Activated CD8-positive, alpha-beta T cell treated with anti-CD3 and anti-CD28 coated beads, Interleukin-2, amount 10 ng/mL, durations not matched to agents 7 days and 5 days (primary cell): ENCODE data around the gene RNF112. TPM values are rescaled to one million over a fixed set of nuclear protein-coding genes. Genes with fewer than 3 reads are reported as not detected.
"Not testable (repeated sequence)": the region's sequence is repeated elsewhere in the genome, so short reads cannot be mapped to it uniquely, and the experiment has no call there.

Experiments
- ATAC-seq: fragments of 150-1000 bp; cut with Tn5 transposase; one replicate; pipeline ENCODE4 v1.10.0; 2021; ENCODE audit warnings: moderate library complexity
- CTCF ChIA-PET: fragments of 350-600 bp; sonication (Branson Sonifier 250); formaldehyde crosslinking; loops from one replicate; lab custom pipeline; 2021; ENCODE audit warnings: antibody characterized with exemption; lab: Charles Lee
- POLR2A ChIA-PET: fragments of 350-600 bp; sonication (Branson Sonifier 250); formaldehyde crosslinking; loops from one replicate; lab custom pipeline; 2021; ENCODE audit warnings: antibody characterized with exemption; lab: Charles Lee
- DNase-seq: peaks from one replicate; pipeline ENCODE4 v3.0.0-alpha.2; 2020
- H3K27ac Mint-ChIP-seq: one replicate; pipeline ENCODE4 v1.8.0; 2021; ENCODE audit warnings: mild to moderate bottlenecking, mixed read lengths
- H3K27me3 Mint-ChIP-seq: one replicate; pipeline ENCODE4 v1.8.0; 2021; ENCODE audit warnings: low read depth, mixed read lengths
- H3K36me3 Mint-ChIP-seq: one replicate; pipeline ENCODE4 v1.8.0; 2021; ENCODE audit warnings: low read depth, mixed read lengths
- H3K4me1 Mint-ChIP-seq: one replicate; pipeline ENCODE4 v1.8.0; 2021; ENCODE audit warnings: low read depth, mixed read lengths
- H3K4me3 Mint-ChIP-seq: one replicate; pipeline ENCODE4 v1.8.0; 2021; ENCODE audit warnings: mild to moderate bottlenecking, mixed read lengths
- H3K9me3 Mint-ChIP-seq: one replicate; pipeline ENCODE4 v1.8.0; 2022; ENCODE audit warnings: mixed read lengths; ENCODE audit not compliant: insufficient read depth
- total RNA-seq, 2 experiments: library from RNA; stranded (reverse); gene quantifications; one replicate each; pipeline ENCODE4 v1.2.3, GENCODE V29; 2021

The RNF112 gene
- total RNA-seq, 2 experiments from 2014 or later = 0.34 TPM; not detected in 1

GRCh38 chr17:19421926-19422325, 10.9 kb downstream of the RNF112 start:
- POLR2A ChIA-PET = no interaction called here
- CTCF ChIA-PET = no interaction called here
- H3K27ac Mint-ChIP-seq = no peak overlapping the region
- no peaks in the 10 kb centered on the region for H3K9me3 Mint-ChIP-seq
- no peaks in the 10 kb centered on the region for H3K36me3 Mint-ChIP-seq
- H3K4me1 Mint-ChIP-seq = peaks cover 4% of the 10 kb centered on the region
- H3K27me3 Mint-ChIP-seq = peaks cover 16% of the 10 kb centered on the region
- ATAC-seq (no peak), DNase-seq (no peak)
- H3K4me3 Mint-ChIP-seq = no peak overlapping the region

DNA sequence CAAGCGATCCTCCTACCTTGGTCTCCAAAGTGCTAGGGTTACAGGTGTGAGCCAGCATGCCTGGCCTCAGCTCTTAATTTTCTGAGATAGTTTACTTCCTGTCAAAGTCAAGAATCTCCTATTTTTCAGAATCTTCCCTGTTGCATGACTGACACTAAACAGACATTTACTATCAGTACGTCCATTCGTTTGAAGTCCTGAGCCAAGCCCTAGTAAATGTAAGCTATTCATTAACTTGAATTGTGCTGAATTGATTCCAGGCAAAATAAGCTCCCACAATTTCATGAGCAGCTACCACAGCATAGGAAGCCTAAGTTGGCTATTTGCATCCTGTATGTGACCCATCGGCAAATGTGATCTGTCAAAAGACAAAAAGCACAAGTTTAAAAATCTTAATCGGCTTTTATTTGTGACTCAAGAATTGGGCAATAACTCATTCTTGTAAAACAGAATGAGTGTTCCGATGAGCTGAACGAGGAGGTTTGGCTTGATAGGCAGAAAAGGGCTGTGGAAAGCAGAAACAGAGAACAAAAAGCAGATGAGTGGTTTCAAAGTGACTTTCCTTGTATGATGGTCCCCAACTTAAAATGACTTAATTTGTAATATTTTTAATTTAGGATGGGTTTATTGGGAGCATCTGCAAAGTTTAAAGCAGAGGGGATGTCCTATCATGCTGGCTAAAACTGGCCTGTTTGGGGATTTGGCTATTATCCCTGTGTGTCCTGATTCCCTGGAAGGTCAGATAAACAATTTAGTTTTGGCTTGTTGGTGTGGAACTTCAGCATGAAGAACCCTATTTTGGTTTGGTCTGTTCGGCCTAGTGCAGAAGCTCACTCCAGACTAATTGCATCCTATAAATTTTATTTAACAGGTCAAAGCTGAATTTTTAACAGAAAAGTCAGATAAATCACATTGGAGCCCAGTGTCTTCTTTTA, 14.2 kb downstream of the RNF112 start:
- CTCF ChIA-PET = interaction anchor here (1.0 to 2.9 kb wide), 2 partner anchors 11 to 62 kb away, joined by 3 to 11 read pairs; partner anchors contain the start of gene B9D1

GRCh38 chr17:19426631-19427030, 15.6 kb downstream of the RNF112 start:
- ChIA-PET POLR2A (no interaction called here), CTCF (no interaction called here)
- Mint-ChIP-seq H3K27ac (no peak overlapping the region), H3K27me3 (peaks cover 18% of the 10 kb centered on the region), H3K36me3 (no peaks in the 10 kb centered on the region), H3K9me3 (no peaks in the 10 kb centered on the region), H3K4me3 (no peak overlapping the region), H3K4me1 (no peaks in the 10 kb centered on the region)
- no peak for DNase-seq
- no peak for ATAC-seq

More for the DNA sequence above, 14.2 kb downstream of the RNF112 start:
- Mint-ChIP-seq H3K4me3 (no peak overlapping the region), H3K9me3 (no peaks in the 10 kb centered on the region), H3K27ac (no peak overlapping the region), H3K4me1 (no peaks in the 10 kb centered on the region), H3K27me3 (peaks cover 20% of the 10 kb centered on the region), H3K36me3 (no peaks in the 10 kb centered on the region)
- DNase-seq (no peak), ATAC-seq (no peak)
- POLR2A ChIA-PET = interaction anchor here (0.6 kb wide), 1 partner anchor 34 kb away, joined by 4 read pairs; no protein-coding TSS in a partner anchor

- CTCF ChIA-PET = no interaction called here
These were observed 20.7 kb downstream of the RNF112 start for GRCh38 chr17:19431691-19432090.

GRCh38 chr17:19433255-19433654, 22.2 kb downstream of the RNF112 start:
- peaks cover 15% of the 10 kb centered on the region for H3K27me3 Mint-ChIP-seq
- H3K9me3 Mint-ChIP-seq = no peaks in the 10 kb centered on the region
- ATAC-seq = no peak
- no peak for DNase-seq
- ChIA-PET POLR2A (no interaction called here), CTCF (interaction anchor here (1.0 to 2.8 kb wide), 5 partner anchors 10 to 333 kb away, joined by 3 to 12 read pairs (median 4); partner anchors contain the start of gene B9D1)
- no peaks in the 10 kb centered on the region for H3K4me1 Mint-ChIP-seq
- no peaks in the 10 kb centered on the region for H3K36me3 Mint-ChIP-seq
- no peak overlapping the region for H3K27ac Mint-ChIP-seq
- no peak overlapping the region for H3K4me3 Mint-ChIP-seq

More at GRCh38 chr17:19431691-19432090, 20.7 kb downstream of the RNF112 start:
- Mint-ChIP-seq H3K27me3 (peaks cover 12% of the 10 kb centered on the region), H3K4me3 (no peak overlapping the region), H3K4me1 (no peaks in the 10 kb centered on the region), H3K27ac (no peak overlapping the region), H3K9me3 (no peaks in the 10 kb centered on the region), H3K36me3 (no peaks in the 10 kb centered on the region)
- POLR2A ChIA-PET = no interaction called here
- DNase-seq = no peak
- no peak for ATAC-seq

DNA sequence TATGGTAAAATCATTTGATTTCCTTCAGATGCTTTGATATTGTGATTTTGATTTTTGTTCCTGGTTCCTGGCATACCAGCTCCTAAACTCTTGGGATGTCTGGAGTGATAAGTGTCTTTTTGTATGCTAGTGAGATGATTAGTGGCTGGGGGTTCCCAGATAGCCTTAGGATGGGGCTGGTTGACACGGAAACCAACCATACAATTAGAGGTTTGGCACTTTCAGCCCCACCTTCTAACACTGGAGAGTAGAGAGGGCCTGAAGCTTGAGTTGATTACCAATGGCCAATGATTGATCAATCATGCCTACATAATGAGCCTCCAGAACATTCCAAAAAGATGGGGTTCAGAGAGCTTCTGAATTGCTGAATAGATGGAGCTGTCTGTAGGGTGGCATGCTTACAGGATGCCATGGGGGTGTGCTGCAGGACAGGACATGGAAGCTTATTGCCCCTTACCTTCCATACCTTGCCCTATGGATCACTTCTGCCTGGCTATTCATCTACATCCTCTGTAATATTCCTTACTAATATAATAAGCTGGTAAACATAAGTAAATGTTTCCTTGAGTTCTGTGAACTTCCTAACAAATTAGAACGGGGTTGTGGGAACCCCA, 22.8 kb downstream of the RNF112 start:
- CTCF ChIA-PET = interaction anchor here (1.2 to 2.8 kb wide), 4 partner anchors 10 to 332 kb away, joined by 3 to 12 read pairs (median 4); partner anchors contain the start of gene B9D1
- Mint-ChIP-seq H3K9me3 (no peaks in the 10 kb centered on the region), H3K27ac (no peak overlapping the region), H3K27me3 (peaks cover 20% of the 10 kb centered on the region), H3K4me3 (no peak overlapping the region), H3K4me1 (no peaks in the 10 kb centered on the region), H3K36me3 (no peaks in the 10 kb centered on the region)
- DNase-seq = no peak
- POLR2A ChIA-PET = no interaction called here
- ATAC-seq = no peak

DNA sequence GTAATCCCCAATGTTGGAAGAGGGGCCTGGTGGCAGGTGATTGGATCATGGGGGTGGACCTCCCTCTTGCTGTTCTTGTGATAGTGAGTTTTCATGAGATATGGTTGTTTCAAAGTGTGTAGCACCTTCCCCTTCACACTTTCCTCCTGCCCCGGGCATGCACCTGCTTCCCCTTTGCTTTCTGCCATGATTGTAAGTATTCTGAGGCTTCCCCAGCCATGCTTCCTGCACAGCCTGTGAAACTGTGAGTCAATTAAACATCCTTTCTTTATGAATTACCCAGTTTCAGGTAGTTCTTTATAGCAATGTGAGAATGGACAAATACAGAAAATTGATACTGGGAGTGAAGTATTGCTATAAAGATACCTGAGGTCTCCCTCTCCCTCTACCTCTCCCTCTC, 29.4 kb downstream of the RNF112 start:
- CTCF ChIA-PET = no interaction called here
- H3K4me1 Mint-ChIP-seq = no peaks in the 10 kb centered on the region
- H3K4me3 Mint-ChIP-seq = no peak overlapping the region
- no peak overlapping the region for H3K27ac Mint-ChIP-seq
- POLR2A ChIA-PET = no interaction called here
- peaks cover 26% of the 10 kb centered on the region for H3K27me3 Mint-ChIP-seq
- H3K36me3 Mint-ChIP-seq = no peaks in the 10 kb centered on the region
- DNase-seq = no peak
- no peak for ATAC-seq
- peaks cover 3% of the 10 kb centered on the region for H3K9me3 Mint-ChIP-seq

DNA sequence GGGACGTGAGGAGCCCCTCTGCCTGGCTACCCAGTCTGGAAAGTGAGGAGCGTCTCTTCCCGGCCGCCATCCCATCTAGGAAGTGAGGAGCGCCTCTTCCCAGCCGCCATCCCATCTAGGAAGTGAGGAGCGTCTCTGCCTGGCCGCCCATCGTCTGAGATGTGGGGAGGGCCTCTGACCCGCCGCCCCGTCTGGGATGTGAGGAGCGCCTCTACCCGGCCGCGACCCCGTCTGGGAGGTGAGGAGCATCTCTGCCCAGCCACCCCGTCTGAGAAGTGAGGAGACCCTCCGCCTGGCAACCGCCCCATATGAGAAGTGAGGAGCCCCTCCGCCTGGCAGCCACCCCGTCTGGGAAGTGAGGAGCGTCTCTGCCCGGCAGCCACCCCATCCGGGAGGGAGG, 30.3 kb downstream of the RNF112 start:
- POLR2A ChIA-PET, CTCF ChIA-PET, DNase-seq, H3K4me3 Mint-ChIP-seq, ATAC-seq, H3K27ac Mint-ChIP-seq, H3K36me3 Mint-ChIP-seq, H3K4me1 Mint-ChIP-seq, H3K9me3 Mint-ChIP-seq: not testable (repeated sequence)
- H3K27me3 Mint-ChIP-seq = peaks cover 26% of the 10 kb centered on the region

DNA sequence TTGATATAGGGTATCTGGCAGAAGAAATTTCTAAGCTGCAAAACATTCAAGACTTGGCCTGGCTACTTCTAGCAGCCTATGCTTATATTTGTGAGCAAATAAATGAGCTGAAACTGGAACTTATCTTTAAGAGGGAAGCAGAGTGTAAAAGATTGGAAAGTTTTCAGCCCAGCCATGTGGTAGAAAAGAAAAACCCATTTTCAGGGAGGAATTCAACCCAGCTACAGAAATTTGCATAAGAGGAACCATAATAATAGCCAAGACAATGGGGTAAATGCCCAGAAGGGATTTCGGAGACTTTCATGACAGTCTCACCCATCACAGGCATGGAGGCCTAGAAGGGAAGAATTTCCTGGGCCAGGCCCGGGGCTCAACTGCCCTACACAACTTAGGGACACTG, 31.7 kb downstream of the RNF112 start:
- POLR2A ChIA-PET = no interaction called here
- Mint-ChIP-seq H3K4me1 (peaks cover 3% of the 10 kb centered on the region), H3K4me3 (no peak overlapping the region), H3K27ac (no peak overlapping the region), H3K9me3 (peaks cover 6% of the 10 kb centered on the region), H3K27me3 (peaks cover 28% of the 10 kb centered on the region), H3K36me3 (no peaks in the 10 kb centered on the region)
- no peak for DNase-seq
- no peak for ATAC-seq
- CTCF ChIA-PET = interaction anchor here (1.1 to 1.8 kb wide), 2 partner anchors 9 to 80 kb away, joined by 5 to 7 read pairs; partner anchors contain the start of gene B9D1

GRCh38 chr17:19443148-19443547, 32.1 kb downstream of the RNF112 start:
- Mint-ChIP-seq H3K36me3 (no peaks in the 10 kb centered on the region), H3K4me1 (peaks cover 3% of the 10 kb centered on the region), H3K9me3 (peaks cover 6% of the 10 kb centered on the region), H3K4me3 (no peak overlapping the region), H3K27me3 (peaks cover 33% of the 10 kb centered on the region), H3K27ac (no peak overlapping the region)
- ATAC-seq (no peak), DNase-seq (no peak)
- ChIA-PET POLR2A (no interaction called here), CTCF (interaction anchor here (1.1 to 1.8 kb wide), 3 partner anchors 9 to 80 kb away, joined by 3 to 7 read pairs (median 5); partner anchors contain the start of gene B9D1)

- H3K27me3 Mint-ChIP-seq = peaks cover 26% of the 10 kb centered on the region
- ATAC-seq = no peak
- H3K9me3 Mint-ChIP-seq = peaks cover 6% of the 10 kb centered on the region
- no peak for DNase-seq
- ChIA-PET CTCF (interaction anchor here (1.2 kb wide), 1 partner anchor 82 kb away, joined by 18 read pairs; the partner anchor contains the start of gene B9D1), POLR2A (no interaction called here)
- H3K4me1 Mint-ChIP-seq = peaks cover 3% of the 10 kb centered on the region
- H3K36me3 Mint-ChIP-seq = no peaks in the 10 kb centered on the region
- H3K4me3 Mint-ChIP-seq = no peak overlapping the region
- no peak overlapping the region for H3K27ac Mint-ChIP-seq
These were observed 34.1 kb downstream of the RNF112 start for GRCh38 chr17:19445105-19445504.
